ENCODE measurements around the gene OR2T5.
"Not testable (repeated sequence)": the region's sequence is repeated elsewhere in the genome, so short reads cannot be mapped to it uniquely, and the experiment has no call there.

Gene OR2T5, protein sequence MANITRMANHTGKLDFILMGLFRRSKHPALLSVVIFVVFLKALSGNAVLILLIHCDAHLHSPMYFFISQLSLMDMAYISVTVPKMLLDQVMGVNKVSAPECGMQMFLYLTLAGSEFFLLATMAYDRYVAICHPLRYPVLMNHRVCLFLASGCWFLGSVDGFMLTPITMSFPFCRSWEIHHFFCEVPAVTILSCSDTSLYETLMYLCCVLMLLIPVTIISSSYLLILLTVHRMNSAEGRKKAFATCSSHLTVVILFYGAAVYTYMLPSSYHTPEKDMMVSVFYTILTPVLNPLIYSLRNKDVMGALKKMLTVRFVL

DNA sequence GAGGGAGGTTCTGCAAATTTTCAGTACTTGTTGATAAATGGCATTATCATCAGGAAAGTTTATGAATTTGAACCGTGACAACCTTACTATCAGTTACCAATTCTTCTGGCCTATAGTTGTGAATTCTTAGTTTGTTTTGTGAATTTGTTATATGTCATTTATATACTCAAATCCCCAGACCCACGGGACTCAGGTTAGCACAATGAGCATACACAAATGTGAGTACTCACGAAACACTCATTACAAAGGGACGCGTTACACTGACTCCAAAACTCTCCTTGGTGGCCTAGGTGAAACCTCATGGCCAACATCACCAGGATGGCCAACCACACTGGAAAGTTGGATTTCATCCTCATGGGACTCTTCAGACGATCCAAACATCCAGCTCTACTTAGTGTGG, at the start of gene OR2T5:
Gene OR2T5 (plus strand): TSS at position 301 of the 400 bp plus-strand sequence. CDS start 0 bp downstream, at position 301.
- not testable (repeated sequence) for DNase-seq (ENCODE audit: low spot score)

DNA sequence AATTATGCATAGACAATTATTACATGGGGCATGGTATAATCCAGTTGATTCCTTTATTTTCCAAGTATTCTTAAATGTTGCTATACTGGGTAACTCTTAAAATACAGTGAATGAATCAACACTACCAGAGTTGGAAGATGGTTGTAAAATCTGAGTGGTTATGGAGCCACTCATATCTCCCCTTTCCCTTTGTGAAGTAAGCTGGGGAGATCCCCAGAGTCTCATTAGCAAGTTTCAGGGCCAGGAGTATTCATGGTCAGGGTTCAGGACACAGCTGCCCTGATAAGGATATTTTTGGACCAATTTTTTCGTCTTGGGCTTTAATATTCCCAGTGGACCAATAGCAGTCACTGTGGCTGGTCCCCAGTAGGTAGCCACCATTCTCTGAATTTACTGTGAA, 49.7 kb upstream of the OR2T5 start:
- not testable (repeated sequence) for DNase-seq (ENCODE audit: low spot score)

DNA sequence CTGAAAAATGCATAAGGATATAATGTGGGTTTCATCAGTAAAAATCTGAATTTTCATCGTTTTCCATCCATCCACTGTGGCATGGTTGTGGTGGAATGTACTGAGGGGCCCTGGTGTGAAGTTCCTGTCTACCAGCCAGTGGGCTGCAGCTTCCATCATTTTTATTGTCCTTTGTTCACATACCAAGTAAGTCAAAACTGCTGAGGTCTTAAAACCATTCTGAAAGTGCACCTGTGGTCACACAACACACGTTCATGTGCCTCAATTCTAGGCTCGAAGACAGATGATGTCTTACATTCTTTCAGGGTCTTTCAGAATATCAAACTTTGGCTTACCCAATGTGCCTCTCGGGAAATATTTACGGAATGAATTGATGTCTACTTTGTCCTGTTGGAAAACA, 49.1 kb upstream of the OR2T5 start:
- DNase-seq (ENCODE audit: low spot score) = not testable (repeated sequence)

DNA sequence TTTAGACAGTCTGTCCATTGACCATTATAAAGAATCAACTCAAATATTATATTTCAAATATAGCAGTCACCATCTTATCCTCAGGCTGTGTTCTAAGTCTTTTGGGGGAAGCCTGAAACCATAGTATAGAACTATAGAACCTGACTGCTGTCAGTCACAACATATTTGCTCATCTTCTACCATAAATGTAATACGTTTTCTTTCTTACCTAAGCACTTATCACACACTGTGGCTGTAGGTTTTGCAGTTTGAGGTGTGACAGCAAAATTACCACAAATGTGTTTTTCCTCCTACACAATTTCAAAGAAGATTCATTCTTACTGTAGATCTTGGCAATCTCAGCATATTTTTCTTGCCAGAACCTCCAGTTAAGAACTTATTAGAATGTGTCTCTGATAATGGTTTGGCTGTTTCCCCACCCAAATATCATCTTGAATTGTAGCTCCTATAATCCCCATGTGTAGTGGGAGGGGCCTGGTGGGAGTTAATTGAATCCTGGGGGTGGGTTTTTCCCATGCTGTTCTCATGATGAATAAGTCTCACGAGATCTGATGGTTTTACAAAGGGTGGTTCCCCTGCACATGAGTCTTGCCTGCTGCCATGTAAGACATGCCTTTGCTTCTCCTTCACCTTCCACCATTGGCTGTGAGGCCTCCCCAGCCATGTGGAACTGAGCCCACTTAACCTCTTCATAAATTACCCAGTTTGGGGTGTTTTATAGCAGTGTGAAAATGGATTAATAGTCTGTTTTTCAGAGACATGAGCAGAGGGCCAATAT, 45.7 kb upstream of the OR2T5 start:
- not testable (repeated sequence) for DNase-seq (ENCODE audit: low spot score)

GRCh38 chr1:248444603-248445002, 43.8 kb upstream of the OR2T5 start:
- not testable (repeated sequence) for DNase-seq (ENCODE audit: low spot score)

GRCh38 chr1:248445399-248445798, 43.0 kb upstream of the OR2T5 start, which contains the start of gene OR2T2:
TSS of gene OR2T2 (plus strand) at chr1:248445637. CDS start at chr1:248452798, 7,161 bp downstream.
- DNase-seq (ENCODE audit: low spot score) = not testable (repeated sequence)

DNA sequence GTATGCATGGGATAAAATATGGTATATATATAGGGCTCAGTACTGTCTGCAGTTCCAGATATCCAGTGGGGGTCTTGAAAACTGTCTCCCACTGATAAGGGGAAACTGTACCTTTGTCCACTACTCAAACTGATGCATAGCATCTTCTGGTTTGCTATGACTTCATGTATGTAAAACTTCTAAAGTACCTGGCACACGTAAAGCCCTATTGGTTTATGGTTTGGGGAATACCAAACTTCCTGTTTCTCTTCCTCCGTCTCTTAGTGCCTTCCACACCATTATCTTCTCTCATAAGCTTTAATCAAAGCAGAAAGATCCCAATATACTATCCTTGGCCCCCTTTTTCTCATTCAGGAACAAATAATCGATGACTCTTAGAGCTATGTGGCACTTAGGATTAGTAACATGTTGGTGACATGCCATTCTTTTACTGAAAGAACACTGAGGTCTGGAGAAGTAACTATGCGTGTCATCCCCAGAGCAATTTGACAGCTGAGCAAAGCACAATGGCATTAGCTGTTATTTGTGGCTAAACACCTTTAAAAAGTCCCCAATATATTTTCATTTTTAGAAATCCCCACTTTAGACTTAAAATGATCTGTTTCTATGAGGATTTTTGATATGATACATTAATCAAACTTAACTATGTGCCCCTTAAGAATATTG, 39.8 kb upstream of the OR2T5 start:
- not testable (repeated sequence) for DNase-seq (ENCODE audit: low spot score)

- DNase-seq (ENCODE audit: low spot score) = not testable (repeated sequence)
Measured at GRCh38 chr1:248449821-248450465, 38.4 kb upstream of the OR2T5 start.

DNA sequence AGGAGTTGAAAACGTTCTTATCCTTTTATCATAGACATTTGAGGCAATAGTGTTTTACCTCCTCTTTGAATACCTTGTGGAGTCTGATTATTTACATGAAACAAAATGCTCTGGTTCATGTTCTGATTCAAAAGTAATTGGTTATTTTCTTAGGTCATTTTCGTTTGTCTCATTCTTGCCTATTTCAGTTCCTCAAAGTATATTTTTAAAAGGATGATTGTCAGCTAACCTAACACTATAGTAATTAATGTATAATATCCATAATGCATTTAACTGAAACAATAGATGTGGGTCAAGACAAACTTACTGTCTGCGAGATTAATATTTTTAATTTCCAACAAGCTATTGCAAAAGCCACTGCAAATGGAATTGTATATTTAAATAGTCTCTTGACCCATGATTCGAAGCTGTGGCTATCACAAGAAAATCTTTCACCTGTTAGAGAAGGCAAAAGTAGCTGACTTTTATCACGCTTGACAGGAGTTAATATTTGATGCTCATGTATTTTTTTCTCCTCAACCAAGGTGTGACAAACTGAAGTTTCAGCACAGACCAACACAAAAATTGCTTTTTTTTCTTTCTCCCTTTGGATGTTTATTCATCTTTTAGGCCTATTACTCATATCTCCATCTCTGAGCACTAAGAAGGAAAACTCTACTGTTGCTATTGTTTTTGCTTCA, 37.8 kb upstream of the OR2T5 start:
- DNase-seq (ENCODE audit: low spot score) = not testable (repeated sequence)

GRCh38 chr1:248453619-248454018, 34.8 kb upstream of the OR2T5 start:
- not testable (repeated sequence) for DNase-seq (ENCODE audit: low spot score)

DNA sequence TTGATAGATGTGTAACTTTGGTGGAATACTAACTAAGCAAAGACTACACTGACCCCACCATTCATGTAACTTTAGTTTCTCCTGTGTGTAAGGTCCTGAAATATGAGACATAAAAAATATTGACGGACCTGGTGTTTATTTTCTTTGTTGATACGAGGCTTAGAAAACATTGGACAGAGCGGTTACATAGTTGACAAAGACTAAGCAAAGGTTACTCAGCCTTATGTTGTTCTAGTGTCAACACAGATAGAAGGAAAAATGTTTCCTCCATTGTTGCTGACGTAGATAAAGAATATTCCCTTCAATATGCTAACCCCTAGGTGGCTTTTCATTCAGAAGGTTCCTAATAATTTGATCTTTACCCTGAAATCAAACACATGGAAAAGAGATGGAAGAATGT, 33.3 kb upstream of the OR2T5 start:
- DNase-seq (ENCODE audit: low spot score) = not testable (repeated sequence)

GRCh38 chr1:248456635-248457034, 31.8 kb upstream of the OR2T5 start:
- not testable (repeated sequence) for DNase-seq (ENCODE audit: low spot score)

DNA sequence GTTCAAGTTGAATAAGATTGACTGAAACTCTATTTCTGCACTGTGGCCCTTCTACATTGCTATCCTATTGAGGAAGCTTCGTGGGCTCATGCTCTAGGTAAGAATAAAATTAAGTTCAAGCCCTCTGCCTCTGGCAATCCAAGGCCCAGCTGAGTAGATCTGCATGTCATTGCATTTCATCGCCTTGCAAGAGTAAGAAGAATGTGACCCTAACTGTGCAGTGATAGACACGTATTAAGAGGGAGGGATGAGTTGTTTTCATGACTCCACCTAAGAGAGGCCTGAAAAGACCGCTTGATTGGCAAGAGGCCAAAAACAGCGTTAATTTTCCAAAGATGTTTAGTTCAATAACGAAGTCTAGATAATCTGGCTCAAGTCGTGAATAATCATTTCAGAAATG, 29.3 kb upstream of the OR2T5 start:
- not testable (repeated sequence) for DNase-seq (ENCODE audit: low spot score)

DNA sequence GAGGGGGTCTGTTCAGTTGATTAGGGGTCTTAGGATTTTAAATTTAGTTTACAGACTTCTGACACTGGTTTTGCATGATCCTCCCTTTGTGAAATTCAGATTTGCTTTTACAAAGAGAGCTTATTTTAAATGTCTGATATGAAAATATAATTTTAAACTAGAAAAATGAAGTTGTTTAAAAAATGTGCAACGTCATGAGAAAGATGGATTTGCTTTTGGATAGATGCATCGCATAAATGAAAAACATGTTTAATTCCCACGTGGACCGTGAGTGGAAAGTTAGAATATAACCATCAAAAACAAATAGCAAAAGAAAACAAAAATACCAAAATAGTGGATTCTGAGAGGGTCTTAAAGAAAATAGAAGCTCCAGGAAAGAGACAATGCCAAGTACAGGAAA, 17.2 kb upstream of the OR2T5 start:
- no peak for DNase-seq (ENCODE audit: low spot score)

DNA sequence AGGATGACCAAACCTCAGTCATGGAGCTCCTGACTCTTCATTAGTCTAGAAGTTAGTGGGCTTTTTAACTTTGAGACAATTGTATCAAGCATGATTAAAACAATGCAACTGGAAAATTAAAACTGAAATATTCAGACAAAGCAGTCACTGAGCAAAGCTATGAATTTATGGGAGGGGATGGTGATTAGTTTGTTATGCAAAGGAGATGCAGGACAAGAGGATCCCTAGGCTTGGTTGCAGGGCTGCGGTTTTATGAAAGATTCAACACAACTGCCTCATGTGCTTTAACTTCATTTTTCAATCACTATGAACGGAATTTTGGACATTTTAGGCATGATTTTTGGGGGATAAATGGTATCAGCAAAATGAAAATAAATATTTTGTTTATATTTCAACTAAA, 16.3 kb upstream of the OR2T5 start:
- not testable (repeated sequence) for DNase-seq (ENCODE audit: low spot score)

GRCh38 chr1:248473051-248473450, 15.3 kb upstream of the OR2T5 start, which contains the start of gene OR2T3:
TSS of gene OR2T3 (plus strand) at chr1:248473351. CDS start at chr1:248473351, 0 bp downstream.
- DNase-seq (ENCODE audit: low spot score) = not testable (repeated sequence)

DNA sequence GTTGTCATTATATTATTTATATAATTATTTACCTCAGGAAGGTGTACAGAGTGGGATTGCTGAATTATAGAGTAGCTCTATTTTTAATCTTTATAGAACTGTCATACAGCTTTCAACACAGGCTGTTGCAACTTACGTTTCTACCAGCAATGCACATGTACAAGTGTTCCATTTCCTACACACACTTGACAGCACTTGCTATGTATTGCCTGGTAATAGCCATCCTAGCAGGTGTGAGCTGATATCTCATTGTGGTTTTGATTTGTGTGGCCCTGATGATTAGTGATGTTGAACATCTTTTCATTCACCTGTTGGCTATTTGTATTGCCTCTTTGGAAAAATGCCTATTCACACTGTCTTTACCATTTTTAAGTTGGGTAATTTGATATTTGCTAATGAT, 12.7 kb upstream of the OR2T5 start:
- DNase-seq (ENCODE audit: low spot score) = not testable (repeated sequence)

GRCh38 chr1:248481686-248482579, 6.5 kb upstream of the OR2T5 start:
- not testable (repeated sequence) for DNase-seq (ENCODE audit: low spot score)

DNA sequence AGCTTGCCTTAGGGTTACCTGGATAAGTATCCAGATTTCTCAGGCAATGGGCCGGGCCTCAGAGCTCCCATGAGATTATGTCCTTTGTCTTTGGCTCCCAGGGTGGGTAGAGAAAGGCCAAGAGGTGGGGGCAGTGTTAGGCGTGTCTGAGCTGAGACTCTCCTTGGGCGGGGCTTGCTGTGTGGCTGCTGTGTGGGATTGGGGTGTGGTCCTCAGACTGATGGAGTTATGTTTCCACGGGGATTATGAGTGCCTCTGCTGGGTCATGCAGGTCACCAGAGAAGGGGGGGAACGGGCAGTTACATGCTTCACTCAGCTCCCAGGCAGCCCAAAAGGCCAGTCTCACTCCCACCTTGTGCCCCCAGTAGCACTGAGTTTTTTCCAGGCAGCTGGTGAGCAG, 8.3 kb downstream of the OR2T5 start:
- DNase-seq (ENCODE audit: low spot score) = not testable (repeated sequence)
